Brain microvascular endothelial cell (primary cell): ENCODE data around the gene CALML3.

ENCODE experiments used
- DNase-seq: peaks from one replicate; pipeline ENCODE4 v3.0.0-alpha.2; 2020
- H3K27ac ChIP-seq: fragments of 250-450 bp; sonication (Bioruptor Pico); 2 replicates; pipeline ENCODE4 v1.5.1; 2020; ENCODE audit warnings: mild to moderate bottlenecking, moderate library complexity
- H3K27me3 ChIP-seq: fragments of 250-450 bp; sonication (Bioruptor Pico); replicated peaks from 2 replicates; pipeline ENCODE4 v1.5.1; 2020; ENCODE audit warnings: mild to moderate bottlenecking
- H3K36me3 ChIP-seq: fragments of 250-450 bp; sonication (Bioruptor Pico); replicated peaks from 2 replicates; pipeline ENCODE4 v1.5.1; 2020; ENCODE audit warnings: mild to moderate bottlenecking
- H3K4me3 ChIP-seq: 2 replicates; pipeline ENCODE4 v1.5.1; 2011; ENCODE audit warnings: low read depth, mild to moderate bottlenecking, control low read depth, low read length, moderate library complexity
- CTCF ChIP-seq: IDR thresholded peaks from 2 replicates; pipeline ENCODE4 v1.5.1; 2011; ENCODE audit warnings: low read depth, mild to moderate bottlenecking, moderate library complexity, low read length, control low read depth, inconsistent platforms; ENCODE audit errors: missing control alignments
- in situ Hi-C: cut with HindIII; loops from 2 replicates; pipeline ENCODE4 v1.10.0; 2017; ENCODE audit warnings: low sequenced_read_pairs, low pct_ligation_motif_present

The CALML3 gene

GRCh38 chr10:5576154-5576748, 51.5 kb downstream of the CALML3 start:
- H3K4me3 ChIP-seq, result no peak overlapping the region
- no peak overlapping the region for H3K27ac ChIP-seq
- in situ Hi-C loops, result no loop called here
- no peak for TF ChIP-seq CTCF
- H3K27me3 ChIP-seq, result no peaks in the 10 kb centered on the region
- no peak for DNase-seq
- no peaks in the 10 kb centered on the region for H3K36me3 ChIP-seq
